A673 (cell line): ENCODE data around the gene GPR137C.

ENCODE experiments used
- CTCF ChIP-seq: fragments of 300-800, 200-600 bp; sonication (generic); conservative IDR thresholded peaks from 2 replicates; pipeline ENCODE4 v1.5.1; 2017; ENCODE audit warnings: low read depth, mild to moderate bottlenecking, antibody characterized with exemption, low read length, moderate library complexity, mixed read lengths
- EZH2 ChIP-seq: fragments of 200-600 bp; sonication (generic); IDR thresholded peaks from 2 replicates; pipeline ENCODE4 v1.6.1; 2017; ENCODE audit warnings: borderline replicate concordance, low read depth, mild to moderate bottlenecking, mixed read lengths, antibody characterized with exemption, low read length; ENCODE audit not compliant: poor library complexity, severe bottlenecking

- TF ChIP-seq CTCF, result no peak
- TF ChIP-seq EZH2, result no peak
Observed at GRCh38 chr14:52522033-52522432, 30.6 kb upstream of the GPR137C start.
